Activated naive CD4-positive, alpha-beta T cell treated with anti-CD3 and anti-CD28 coated beads, Interleukin-2, amount 50 U/mL, for 72 hours (primary cell): Measurements from ENCODE around the gene ADA. TPM values are rescaled to one million over a fixed set of nuclear protein-coding genes. Genes with fewer than 3 reads are reported as not detected.

ENCODE experiments used
- ATAC-seq, 2 donors: fragments of 150-1000 bp; cut with Tn5 transposase; 2 replicates each; pipeline ENCODE4 v1.10.0; 2021; ENCODE audit warnings: mild to moderate bottlenecking in 2 of 2, moderate library complexity in 2 of 2
- DNase-seq, 2 donors: peaks; one replicate each; pipeline ENCODE4 v3.0.0; 2021 to 2022; ENCODE audit warnings: low spot score in 2 of 2
- H3K27ac Mint-ChIP-seq, 2 donors: one replicate each; pipeline ENCODE4 v1.8.0; 2022; ENCODE audit warnings: mild to moderate bottlenecking in 2 of 2, mixed read lengths in 2 of 2
- H3K36me3 Mint-ChIP-seq, 2 donors: one replicate each; pipeline ENCODE4 v1.8.0; 2022; ENCODE audit warnings: mixed read lengths in 2 of 2
- H3K9me3 Mint-ChIP-seq, 2 donors: one replicate each; pipeline ENCODE4 v1.8.0; 2022; ENCODE audit warnings: mixed read lengths in 2 of 2
- total RNA-seq, 2 donors: library from RNA; stranded (reverse); gene quantifications; one replicate each; pipeline ENCODE4 v1.2.3, GENCODE V29; 2022

ADA gene
- total RNA-seq, 2 donors from 2014 or later, result 33.4 to 54.9 TPM

DNA sequence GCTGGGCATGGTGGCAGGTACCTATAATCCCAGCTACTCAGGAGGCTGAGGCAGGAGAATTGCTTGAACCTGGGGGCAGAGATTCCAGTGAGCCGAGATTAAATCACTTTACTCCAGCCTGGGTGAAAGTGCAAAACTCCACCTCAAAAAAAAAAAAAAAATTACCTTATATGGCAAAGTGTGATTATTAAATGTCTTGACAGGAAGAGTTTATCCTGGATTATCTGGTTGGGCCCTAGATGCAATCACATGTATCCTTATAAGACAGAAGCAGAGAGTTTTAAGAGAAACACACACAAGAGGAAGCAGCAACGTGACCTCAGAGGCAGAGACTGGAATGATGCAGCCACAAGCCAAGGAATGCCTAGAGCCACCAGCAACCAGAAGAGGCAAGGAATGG, 11.0 kb downstream of the ADA start:
- Mint-ChIP-seq H3K9me3 (no peaks in the 10 kb centered on the region), H3K36me3 (peaks cover 9 to 25% of the 10 kb centered on the region in 2 donors), H3K27ac (peak overlapping the region in 1 of 2 donors; percentile 79)
- DNase-seq (no peak), ATAC-seq (no peak)

DNA sequence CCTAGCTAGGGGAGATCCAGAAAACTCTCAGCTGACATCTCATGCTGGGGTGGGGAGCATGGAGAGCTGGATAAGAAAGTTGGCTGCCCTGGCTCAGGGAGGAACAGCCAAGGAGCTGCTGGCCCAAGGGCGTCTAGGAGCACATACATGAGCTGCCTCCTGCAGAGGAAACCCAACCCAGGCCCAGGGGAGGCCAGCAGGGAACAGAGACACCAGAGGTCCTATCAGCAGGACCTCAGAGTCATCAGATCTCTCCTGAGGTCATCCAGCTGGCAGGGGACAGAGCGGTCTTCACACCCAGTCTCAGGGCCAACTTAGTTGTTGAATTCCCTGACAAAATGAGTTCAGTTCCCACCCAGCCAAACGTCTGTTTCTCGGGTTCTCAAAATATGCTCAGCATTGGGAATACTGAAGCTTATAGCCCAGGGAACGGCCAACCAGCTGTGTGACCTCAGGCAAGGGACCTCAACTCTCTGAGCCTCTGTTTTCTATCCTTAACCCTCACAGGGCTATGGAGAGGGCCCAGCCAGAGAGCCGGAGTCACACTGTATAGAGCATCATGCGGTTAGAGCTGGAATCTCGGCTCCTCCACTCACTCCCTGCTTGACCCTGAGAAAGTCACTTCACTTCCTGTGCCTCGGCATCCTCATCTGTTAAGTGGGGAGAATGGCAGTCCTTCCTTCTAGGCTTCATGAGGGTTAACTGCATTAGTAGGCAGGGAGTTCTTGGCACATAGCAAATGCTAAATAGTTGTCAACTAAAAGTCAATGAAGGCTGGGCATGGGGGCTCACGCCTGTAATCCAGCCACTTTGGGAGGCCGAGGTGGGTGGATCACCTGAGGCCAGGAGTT, 13.8 kb downstream of the ADA start:
- H3K36me3 Mint-ChIP-seq, result peaks cover 9 to 25% of the 10 kb centered on the region in 2 donors
- H3K9me3 Mint-ChIP-seq, result no peaks in the 10 kb centered on the region
- DNase-seq (no peak), ATAC-seq (no peak)
- no peak overlapping the region for H3K27ac Mint-ChIP-seq

DNA sequence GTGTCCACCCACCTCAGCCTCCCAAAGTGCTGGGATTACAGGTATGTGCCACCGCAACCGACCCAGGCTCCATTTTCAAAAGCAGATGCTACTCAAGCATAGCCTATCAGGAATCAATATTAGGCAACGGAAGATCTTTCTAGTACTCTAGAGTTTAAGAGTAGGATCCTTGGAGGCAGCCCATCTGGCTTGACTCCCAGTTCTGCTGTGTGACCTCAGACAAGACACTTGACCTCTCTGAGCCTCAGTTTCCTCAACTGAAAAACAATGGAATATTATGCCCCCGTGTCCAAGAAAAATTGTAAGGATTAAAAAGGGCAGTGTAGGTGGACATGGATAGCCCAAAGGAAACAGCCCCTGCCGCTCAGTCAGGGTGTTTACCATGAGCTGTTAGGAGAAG, 14.5 kb downstream of the ADA start:
- peaks cover 9 to 25% of the 10 kb centered on the region in 2 donors for H3K36me3 Mint-ChIP-seq

DNA sequence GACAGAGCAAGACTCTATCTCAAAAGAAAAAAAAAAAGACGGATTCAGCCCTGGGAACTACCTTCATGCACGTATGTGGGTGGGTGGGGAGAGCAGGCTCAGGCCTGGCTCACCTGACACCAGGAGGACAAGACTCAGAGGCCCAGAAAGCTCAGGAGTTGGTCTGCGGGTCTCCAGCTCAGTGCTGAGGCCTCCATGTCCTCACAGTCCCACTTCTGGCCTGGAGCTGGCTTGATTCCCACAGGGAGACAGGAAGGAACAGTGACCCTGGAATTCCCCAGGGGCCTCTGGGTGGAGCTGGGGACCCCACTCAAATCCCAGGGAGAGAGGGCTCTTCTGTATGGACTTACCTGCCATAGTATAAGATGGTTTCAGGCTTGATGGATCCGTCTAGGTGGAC, 15.6 kb downstream of the ADA start:
- Mint-ChIP-seq H3K27ac (no peak overlapping the region), H3K9me3 (no peaks in the 10 kb centered on the region), H3K36me3 (peaks cover 4 to 19% of the 10 kb centered on the region in 2 donors)
- no peak for DNase-seq
- no peak for ATAC-seq

More for the DNA sequence above, 14.5 kb downstream of the ADA start:
- Mint-ChIP-seq H3K27ac (no peak overlapping the region), H3K9me3 (no peaks in the 10 kb centered on the region)
- DNase-seq (no peak), ATAC-seq (no peak)

DNA sequence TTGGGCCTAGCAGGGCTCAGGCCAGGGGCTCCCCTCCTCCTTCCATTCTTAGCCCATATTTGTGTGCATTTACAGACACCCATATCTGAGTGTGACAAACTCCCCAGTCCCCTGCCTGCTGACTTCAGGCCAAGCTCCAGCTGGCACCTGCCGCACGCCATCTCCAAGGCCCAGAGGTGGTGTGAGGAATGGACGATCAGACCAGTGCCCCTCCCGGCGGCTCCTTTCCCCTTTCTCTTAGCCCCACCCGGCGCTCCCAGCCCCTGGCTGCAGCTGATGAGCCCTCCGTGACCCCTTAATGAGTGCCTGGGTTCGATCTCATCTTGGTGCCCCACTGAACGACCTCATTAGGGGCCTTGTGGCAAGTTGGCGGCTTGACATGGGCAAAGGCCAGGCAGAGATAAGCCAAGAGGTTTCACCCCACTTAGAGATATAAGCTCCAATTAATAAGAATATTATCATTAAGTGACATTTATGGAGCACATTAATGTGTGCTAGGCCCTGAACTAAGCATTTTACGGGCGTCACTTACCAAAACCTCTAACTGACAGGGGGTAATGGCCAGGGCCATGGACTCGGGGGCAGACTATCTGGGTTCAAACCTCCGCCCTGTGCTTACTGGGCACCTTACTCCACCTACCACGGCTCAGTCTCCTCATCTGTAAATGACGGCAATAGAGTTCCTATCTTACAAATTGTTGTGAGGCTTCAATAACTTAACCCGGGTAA, 17.5 kb downstream of the ADA start:
- no peak for ATAC-seq
- no peak for DNase-seq
- H3K27ac Mint-ChIP-seq, result no peak overlapping the region
- H3K9me3 Mint-ChIP-seq, result no peaks in the 10 kb centered on the region
- H3K36me3 Mint-ChIP-seq, result peaks cover 0 to 7% of the 10 kb centered on the region in 2 donors

DNA sequence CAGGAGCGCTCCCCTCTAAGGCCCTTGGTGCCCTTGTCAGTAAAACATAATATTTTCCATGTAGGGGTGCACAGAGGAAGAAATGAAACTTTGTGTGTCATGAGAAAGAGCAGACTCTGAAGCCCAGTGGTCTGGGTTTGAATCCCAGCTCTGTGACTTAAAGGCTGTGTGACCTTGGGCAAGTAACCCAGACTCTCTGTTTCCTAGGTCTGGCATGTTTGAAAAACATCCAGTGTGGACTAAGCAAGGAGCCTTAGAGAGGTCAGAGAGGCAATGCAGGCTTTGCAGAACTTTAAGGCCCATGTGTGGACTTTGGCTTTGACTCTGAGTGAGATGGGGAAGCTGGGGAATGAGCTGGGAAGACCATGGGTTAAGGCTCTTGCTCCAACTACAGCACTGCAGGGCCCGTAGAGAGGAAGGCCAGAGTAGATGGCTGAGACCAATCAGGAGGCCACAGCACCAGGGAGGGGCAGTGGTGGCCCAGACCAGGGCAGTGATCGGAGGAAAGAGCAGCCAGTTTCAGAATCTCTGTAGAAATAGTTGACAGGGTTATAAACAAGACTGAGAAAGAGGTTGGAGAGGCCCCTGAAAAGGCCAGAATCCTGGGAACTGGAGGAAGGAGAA, 18.2 kb downstream of the ADA start:
- H3K9me3 Mint-ChIP-seq, result no peaks in the 10 kb centered on the region
- H3K27ac Mint-ChIP-seq, result peak overlapping the region in 1 of 2 donors; percentile 36
- DNase-seq (no peak), ATAC-seq (no peak)
- no peaks in the 10 kb centered on the region for H3K36me3 Mint-ChIP-seq

GRCh38 chr20:44632103-44632752, 19.3 kb downstream of the ADA start:
- Mint-ChIP-seq H3K27ac (peak overlapping the region in 1 of 2 donors; percentile 44), H3K9me3 (no peaks in the 10 kb centered on the region), H3K36me3 (peaks cover 0 to 5% of the 10 kb centered on the region in 2 donors)
- no peak for ATAC-seq
- no peak for DNase-seq

DNA sequence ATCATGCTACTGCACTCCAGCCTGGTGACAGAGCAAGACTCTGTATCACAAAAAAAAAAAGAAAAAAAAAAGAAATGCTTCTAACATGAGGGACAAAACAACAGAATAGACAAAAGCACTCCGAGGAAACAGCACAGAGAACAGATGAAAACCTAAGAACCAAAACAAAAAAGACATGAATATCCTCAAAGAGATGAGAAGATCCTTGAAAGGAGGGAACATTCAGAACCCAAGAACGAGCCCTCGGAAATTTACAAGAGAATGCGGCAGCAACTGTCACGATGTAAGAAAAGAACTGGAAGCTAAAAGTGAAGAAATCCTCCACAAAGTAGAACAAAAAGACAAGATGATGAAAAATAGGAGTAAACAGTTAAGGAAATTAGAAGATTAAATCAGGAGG, 21.2 kb downstream of the ADA start:
- no peak for ATAC-seq

DNA sequence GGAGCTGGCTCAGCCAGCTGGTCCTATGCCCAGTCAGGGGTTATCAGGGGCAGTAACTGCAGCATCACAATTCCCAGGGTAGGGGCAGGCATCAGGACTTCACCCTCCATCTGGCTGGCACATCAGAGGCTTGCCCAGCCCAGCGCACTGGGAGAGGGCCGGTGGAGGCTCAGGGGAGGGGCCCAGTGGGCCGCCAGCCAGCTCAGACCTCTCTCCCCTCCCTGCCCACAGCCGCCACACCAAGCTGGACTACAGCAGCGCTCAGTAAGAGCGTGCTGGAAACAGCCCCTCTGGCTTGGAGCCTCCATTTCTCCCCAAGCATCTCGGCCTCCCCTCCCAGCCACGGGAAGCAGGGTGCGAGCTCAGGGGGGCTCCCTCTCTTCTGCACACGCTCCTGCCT, 22.0 kb downstream of the ADA start:
- H3K27ac Mint-ChIP-seq, result peak overlapping the region in 1 of 2 donors; percentile 57
- no peak for ATAC-seq
- DNase-seq, result no peak
- H3K9me3 Mint-ChIP-seq, result no peaks in the 10 kb centered on the region
- peaks cover 5 to 7% of the 10 kb centered on the region in 2 donors for H3K36me3 Mint-ChIP-seq

More for the DNA sequence above, 21.2 kb downstream of the ADA start:
- Mint-ChIP-seq H3K27ac (no peak overlapping the region), H3K36me3 (peaks cover 0 to 5% of the 10 kb centered on the region in 2 donors), H3K9me3 (no peaks in the 10 kb centered on the region)
- DNase-seq, result no peak

GRCh38 chr20:44629017-44629385, 22.5 kb downstream of the ADA start:
- ATAC-seq, result no peak
- no peak for DNase-seq
- no peak overlapping the region for H3K27ac Mint-ChIP-seq
- peaks cover 5 to 7% of the 10 kb centered on the region in 2 donors for H3K36me3 Mint-ChIP-seq
- H3K9me3 Mint-ChIP-seq, result no peaks in the 10 kb centered on the region

DNA sequence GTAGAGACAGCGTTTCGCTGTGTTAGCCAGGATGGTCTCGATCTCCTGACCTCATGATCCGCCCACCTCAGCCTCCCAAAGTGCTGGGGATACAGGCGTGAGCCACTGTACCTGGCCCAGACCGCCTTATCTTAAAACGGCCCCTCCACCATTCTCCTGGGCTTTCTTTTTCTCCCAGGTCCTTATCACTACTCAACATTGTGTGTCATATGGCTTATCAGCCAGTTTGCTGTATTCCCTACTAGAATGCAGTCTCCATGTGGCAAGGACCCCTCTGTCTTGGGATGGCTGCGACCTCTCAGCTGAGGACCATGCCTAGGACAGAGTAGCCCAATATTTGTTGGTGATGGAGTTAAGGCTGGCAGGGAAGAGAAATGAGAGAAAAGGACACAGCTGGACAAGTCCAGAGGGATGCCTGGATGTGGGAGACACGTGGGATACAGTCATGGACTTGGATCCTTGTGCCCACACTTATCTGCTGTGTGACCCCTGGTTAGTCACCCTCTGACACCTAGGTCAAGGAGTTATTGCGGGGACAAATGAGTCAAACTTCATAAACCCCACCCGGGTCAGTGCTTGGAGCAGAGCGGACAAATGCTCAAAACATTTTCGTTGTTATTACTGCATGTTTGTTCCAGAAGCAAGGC, 24.0 kb downstream of the ADA start:
- DNase-seq (no peak), ATAC-seq (no peak)
- Mint-ChIP-seq H3K9me3 (peaks cover 0 to 5% of the 10 kb centered on the region in 2 donors), H3K27ac (peak overlapping the region; percentile 36 to 69), H3K36me3 (peaks cover 17 to 21% of the 10 kb centered on the region in 2 donors)

GRCh38 chr20:44626278-44626677, 25.2 kb downstream of the ADA start:
- peak overlapping the region in 1 of 2 donors; percentile 69 for H3K27ac Mint-ChIP-seq
- peaks cover 0 to 5% of the 10 kb centered on the region in 2 donors for H3K9me3 Mint-ChIP-seq
- no peak for DNase-seq
- ATAC-seq, result no peak
- H3K36me3 Mint-ChIP-seq, result peaks cover 27 to 34% of the 10 kb centered on the region in 2 donors

- peak overlapping the region; percentile 68 to 77 for H3K27ac Mint-ChIP-seq
- no peak for DNase-seq
- H3K36me3 Mint-ChIP-seq, result peaks cover 27 to 43% of the 10 kb centered on the region in 2 donors
- ATAC-seq, result no peak
- peaks cover 0 to 5% of the 10 kb centered on the region in 2 donors for H3K9me3 Mint-ChIP-seq
These were observed 26.1 kb downstream of the ADA start for GRCh38 chr20:44625361-44625760.

- Mint-ChIP-seq H3K27ac (peak overlapping the region; percentile 68 to 77), H3K9me3 (peaks cover 0 to 5% of the 10 kb centered on the region in 2 donors), H3K36me3 (peaks cover 33 to 48% of the 10 kb centered on the region in 2 donors)
- ATAC-seq (no peak), DNase-seq (no peak)
These were observed 26.7 kb downstream of the ADA start for GRCh38 chr20:44624743-44625271.

GRCh38 chr20:44624152-44624551, 27.3 kb downstream of the ADA start:
- peaks cover 39 to 55% of the 10 kb centered on the region in 2 donors for H3K36me3 Mint-ChIP-seq
- ATAC-seq (no peak), DNase-seq (no peak)
- H3K9me3 Mint-ChIP-seq, result peaks cover 0 to 5% of the 10 kb centered on the region in 2 donors
- peak overlapping the region in 1 of 2 donors; percentile 77 for H3K27ac Mint-ChIP-seq
